Nephron (organoid): Measurements from ENCODE around the gene ZFYVE26.

Source experiments
- H3K27ac Mint-ChIP-seq, 3 experiments: 2 replicates each; pipeline ENCODE4 v1.8.0; 2020; ENCODE audit warnings: mixed read lengths in 3 of 3, mild to moderate bottlenecking in 2 of 3, moderate library complexity in 1 of 3
- H3K27me3 Mint-ChIP-seq: 2 replicates; pipeline ENCODE4 v1.8.0; 2021; ENCODE audit warnings: low read depth, mild to moderate bottlenecking, moderate library complexity, mixed read lengths
- H3K36me3 Mint-ChIP-seq: 2 replicates; pipeline ENCODE4 v1.8.0; 2020; ENCODE audit warnings: low read depth, mixed read lengths
- H3K4me1 Mint-ChIP-seq: 2 replicates; pipeline ENCODE4 v1.8.0; 2020; ENCODE audit warnings: mixed read lengths
- H3K4me3 Mint-ChIP-seq, 3 experiments: 2 replicates each; pipeline ENCODE4 v1.8.0; 2020; ENCODE audit warnings: mild to moderate bottlenecking in 3 of 3, mixed read lengths in 3 of 3, moderate library complexity in 2 of 3
- H3K9me3 Mint-ChIP-seq: 2 replicates; pipeline ENCODE4 v1.8.0; 2020; ENCODE audit warnings: mixed read lengths
- TF ChIP-seq, protein P1 (sequence below), 3 experiments: fragments of 200-600 bp; sonication (generic); IDR thresholded peaks; one replicate each; pipeline ENCODE4 v1.5.0; 2021; ENCODE audit warnings: antibody characterized with exemption in 3 of 3; ENCODE audit not compliant: unreplicated experiment in 3 of 3

ZFYVE26 gene

DNA sequence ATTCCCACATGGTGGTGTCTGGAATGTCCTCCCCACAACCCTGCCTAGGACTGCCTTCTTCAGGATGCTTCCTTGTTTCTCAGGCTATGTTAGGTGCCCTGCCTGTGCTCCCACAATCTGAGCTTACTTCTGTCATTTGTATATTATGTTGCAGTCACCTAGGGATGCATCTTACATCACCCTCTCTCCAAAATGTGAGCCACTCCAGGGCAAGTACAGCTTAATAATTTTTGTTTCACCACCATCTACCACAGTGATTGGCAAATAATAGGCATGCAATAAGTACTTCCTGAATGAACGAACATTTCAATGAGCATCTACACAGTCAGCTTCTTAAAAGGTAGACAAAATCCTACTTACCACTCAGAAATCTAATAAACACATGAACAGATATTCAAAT, 37.6 kb downstream of the ZFYVE26 start:
- H3K4me1 Mint-ChIP-seq = no peaks in the 10 kb centered on the region
- H3K4me3 Mint-ChIP-seq = no peak overlapping the region
- peaks cover 77% of the 10 kb centered on the region for H3K36me3 Mint-ChIP-seq
- H3K27ac Mint-ChIP-seq = no peak overlapping the region
- TF ChIP-seq, protein P1, sequence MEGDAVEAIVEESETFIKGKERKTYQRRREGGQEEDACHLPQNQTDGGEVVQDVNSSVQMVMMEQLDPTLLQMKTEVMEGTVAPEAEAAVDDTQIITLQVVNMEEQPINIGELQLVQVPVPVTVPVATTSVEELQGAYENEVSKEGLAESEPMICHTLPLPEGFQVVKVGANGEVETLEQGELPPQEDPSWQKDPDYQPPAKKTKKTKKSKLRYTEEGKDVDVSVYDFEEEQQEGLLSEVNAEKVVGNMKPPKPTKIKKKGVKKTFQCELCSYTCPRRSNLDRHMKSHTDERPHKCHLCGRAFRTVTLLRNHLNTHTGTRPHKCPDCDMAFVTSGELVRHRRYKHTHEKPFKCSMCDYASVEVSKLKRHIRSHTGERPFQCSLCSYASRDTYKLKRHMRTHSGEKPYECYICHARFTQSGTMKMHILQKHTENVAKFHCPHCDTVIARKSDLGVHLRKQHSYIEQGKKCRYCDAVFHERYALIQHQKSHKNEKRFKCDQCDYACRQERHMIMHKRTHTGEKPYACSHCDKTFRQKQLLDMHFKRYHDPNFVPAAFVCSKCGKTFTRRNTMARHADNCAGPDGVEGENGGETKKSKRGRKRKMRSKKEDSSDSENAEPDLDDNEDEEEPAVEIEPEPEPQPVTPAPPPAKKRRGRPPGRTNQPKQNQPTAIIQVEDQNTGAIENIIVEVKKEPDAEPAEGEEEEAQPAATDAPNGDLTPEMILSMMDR (IDR thresholded peaks at IDR 0.05; ENCODE audit: unreplicated experiment in 3 of 3) = no peak
- H3K27me3 Mint-ChIP-seq = no peaks in the 10 kb centered on the region
- no peaks in the 10 kb centered on the region for H3K9me3 Mint-ChIP-seq

DNA sequence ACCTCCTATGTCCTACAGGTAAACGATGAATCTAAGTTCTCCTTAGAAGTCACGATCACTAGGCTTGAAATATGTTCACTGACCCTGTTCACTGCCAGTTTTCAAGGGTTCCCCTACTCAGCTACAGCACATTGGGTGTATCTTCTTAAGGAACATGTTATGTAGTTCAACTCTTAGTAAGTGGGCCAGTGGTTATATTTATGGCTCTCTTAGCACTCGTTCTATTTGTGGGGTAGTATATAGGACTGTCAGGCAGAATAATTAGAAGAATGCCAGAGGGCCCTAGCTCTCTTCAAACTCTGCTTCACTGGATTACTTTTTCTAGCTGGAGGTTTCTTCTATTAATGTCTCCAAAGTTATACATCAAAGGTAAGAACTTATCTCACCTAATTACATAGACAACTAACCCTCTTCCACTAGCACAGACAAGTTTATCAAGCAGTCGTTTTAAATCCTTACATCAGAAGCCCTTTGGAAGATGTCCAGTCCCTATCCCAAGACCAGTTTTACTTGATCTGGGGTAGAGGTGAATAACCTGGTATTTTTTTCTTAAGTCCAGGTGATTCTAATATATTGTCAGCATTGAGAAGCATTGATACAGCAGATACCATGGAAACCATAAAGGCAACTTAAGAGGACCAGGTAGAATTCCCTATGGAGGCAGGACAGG, 39.6 kb downstream of the ZFYVE26 start:
- Mint-ChIP-seq H3K9me3 (no peaks in the 10 kb centered on the region), H3K27me3 (no peaks in the 10 kb centered on the region), H3K27ac (no peak overlapping the region), H3K4me3 (no peak overlapping the region), H3K36me3 (peaks cover 79% of the 10 kb centered on the region), H3K4me1 (no peaks in the 10 kb centered on the region)
- TF ChIP-seq, protein P1 (IDR thresholded peaks at IDR 0.05; ENCODE audit: unreplicated experiment in 3 of 3) = no peak

DNA sequence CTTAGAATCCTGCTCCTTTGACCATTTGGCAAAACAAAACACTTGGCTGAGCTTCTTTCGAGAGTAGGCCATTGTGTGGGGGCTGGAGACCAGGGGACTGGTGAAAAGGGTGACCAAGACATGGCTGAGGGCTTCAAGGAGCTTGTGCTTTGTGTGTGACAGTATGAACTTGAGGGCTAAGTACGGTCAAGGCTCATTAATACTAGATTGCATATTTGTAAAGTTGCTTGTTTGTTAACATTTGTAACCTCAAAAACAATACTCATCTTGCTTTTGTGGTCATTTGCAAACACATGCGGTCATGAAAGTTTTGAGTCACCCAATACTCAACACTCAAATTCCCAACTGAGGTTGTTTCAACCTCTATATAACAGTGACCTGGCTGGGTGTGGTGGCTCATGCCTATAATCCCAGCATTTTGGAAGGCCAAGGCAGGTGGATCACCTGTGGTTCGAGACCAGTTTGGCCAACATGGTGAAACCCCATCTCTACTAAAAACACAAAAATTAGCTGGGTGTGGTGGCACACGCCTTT, 42.5 kb downstream of the ZFYVE26 start:
- Mint-ChIP-seq H3K4me3 (no peak overlapping the region), H3K4me1 (no peaks in the 10 kb centered on the region)
- TF ChIP-seq, protein P1 (IDR thresholded peaks at IDR 0.05; ENCODE audit: unreplicated experiment in 3 of 3) = no peak

DNA sequence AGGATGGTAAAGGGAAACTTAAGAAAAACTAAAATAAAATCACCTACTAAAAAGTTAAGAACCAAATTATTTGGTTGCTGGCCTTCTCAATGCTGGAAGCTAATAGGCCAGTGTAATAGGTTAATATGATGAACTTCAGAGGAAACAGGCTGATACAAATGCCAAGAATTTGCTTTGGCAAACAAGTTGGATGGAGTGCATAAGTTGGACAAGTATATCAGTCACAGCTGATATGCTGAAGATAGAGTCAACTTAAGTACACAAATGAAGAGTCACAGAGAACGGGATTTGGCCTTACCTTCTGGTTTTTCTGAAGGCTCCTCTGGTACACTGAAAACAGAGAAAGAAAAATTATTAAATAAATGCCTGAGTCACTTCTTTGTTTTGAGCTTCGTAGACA, 48.2 kb downstream of the ZFYVE26 start:
- Mint-ChIP-seq H3K4me1 (no peaks in the 10 kb centered on the region), H3K27ac (no peak overlapping the region), H3K27me3 (no peaks in the 10 kb centered on the region), H3K9me3 (no peaks in the 10 kb centered on the region), H3K36me3 (peaks cover 82% of the 10 kb centered on the region), H3K4me3 (no peak overlapping the region)
- TF ChIP-seq, protein P1 (IDR thresholded peaks at IDR 0.05; ENCODE audit: unreplicated experiment in 3 of 3) = no peak

More for the DNA sequence above, 42.5 kb downstream of the ZFYVE26 start:
- H3K9me3 Mint-ChIP-seq = no peaks in the 10 kb centered on the region
- no peak overlapping the region for H3K27ac Mint-ChIP-seq
- no peaks in the 10 kb centered on the region for H3K27me3 Mint-ChIP-seq
- H3K36me3 Mint-ChIP-seq = peaks cover 88% of the 10 kb centered on the region

DNA sequence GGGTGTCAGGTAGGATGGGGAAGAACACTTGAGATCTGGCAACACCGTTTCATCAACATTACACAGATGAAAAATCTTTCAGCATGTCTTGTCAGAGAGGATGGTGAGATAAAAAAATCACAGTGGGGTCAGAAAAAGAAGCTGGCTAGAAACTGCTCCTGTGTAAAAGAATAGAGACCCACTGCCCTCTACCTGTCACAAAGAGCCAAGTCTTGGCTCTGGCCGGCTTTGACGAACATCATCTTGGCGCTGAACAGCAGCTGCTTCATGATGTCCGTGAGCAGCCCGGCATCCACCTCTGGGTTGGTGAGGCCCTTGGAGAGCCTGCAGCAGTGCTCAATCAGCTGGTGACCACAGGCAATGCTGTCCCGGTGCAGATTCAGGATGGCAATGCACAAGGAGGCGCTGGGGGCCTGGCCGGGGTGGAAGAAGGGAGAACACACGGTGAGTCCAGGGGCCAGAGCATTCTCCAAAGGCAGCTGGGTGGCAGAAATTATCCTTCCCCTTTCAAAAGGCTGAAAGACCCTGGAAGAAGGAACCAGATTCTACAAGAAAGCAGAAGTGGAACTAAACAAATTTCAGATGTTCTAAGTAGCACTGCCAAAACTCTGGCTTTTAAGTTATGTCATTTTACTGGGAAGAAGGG, 50.2 kb downstream of the ZFYVE26 start:
- Mint-ChIP-seq H3K4me1 (no peaks in the 10 kb centered on the region), H3K27ac (no peak overlapping the region), H3K9me3 (no peaks in the 10 kb centered on the region), H3K27me3 (no peaks in the 10 kb centered on the region), H3K4me3 (no peak overlapping the region), H3K36me3 (peaks cover 71% of the 10 kb centered on the region)
- TF ChIP-seq, protein P1 (IDR thresholded peaks at IDR 0.05; ENCODE audit: unreplicated experiment in 3 of 3) = no peak
